ENCODE results near the gene SAMD13.

DNA sequence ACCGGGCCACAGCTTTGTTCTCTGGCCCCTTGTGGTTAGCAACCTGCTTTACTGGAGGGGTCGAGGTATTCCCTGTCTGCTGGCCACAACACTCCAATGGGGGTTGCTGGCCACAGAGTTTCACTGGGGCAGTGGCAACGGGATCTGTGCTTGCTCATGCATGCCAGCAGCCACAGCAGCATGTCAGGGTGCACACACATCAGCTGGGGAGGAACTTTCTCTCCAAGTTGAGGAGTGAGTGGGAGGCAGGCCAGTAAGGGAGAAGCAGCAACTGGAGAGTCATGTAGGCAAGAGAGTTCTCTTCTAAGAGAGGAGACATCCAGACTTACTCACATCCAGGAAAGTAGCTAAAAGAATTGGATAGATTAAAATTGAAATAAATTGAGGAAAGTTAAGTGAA, 38.0 kb downstream of the SAMD13 start:
- TF ChIP-seq, protein P1, sequence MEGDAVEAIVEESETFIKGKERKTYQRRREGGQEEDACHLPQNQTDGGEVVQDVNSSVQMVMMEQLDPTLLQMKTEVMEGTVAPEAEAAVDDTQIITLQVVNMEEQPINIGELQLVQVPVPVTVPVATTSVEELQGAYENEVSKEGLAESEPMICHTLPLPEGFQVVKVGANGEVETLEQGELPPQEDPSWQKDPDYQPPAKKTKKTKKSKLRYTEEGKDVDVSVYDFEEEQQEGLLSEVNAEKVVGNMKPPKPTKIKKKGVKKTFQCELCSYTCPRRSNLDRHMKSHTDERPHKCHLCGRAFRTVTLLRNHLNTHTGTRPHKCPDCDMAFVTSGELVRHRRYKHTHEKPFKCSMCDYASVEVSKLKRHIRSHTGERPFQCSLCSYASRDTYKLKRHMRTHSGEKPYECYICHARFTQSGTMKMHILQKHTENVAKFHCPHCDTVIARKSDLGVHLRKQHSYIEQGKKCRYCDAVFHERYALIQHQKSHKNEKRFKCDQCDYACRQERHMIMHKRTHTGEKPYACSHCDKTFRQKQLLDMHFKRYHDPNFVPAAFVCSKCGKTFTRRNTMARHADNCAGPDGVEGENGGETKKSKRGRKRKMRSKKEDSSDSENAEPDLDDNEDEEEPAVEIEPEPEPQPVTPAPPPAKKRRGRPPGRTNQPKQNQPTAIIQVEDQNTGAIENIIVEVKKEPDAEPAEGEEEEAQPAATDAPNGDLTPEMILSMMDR (IDR thresholded peaks at IDR 0.05), result no peak
- no peak for TF ChIP-seq EZH2 (IDR thresholded peaks at IDR 0.05; ENCODE audit: borderline replicate concordance, insufficient read depth, low read depth, low read length, poor library complexity, severe bottlenecking)

All from B cell (primary cell).